ENCODE results near the gene OR52E8.

DNA sequence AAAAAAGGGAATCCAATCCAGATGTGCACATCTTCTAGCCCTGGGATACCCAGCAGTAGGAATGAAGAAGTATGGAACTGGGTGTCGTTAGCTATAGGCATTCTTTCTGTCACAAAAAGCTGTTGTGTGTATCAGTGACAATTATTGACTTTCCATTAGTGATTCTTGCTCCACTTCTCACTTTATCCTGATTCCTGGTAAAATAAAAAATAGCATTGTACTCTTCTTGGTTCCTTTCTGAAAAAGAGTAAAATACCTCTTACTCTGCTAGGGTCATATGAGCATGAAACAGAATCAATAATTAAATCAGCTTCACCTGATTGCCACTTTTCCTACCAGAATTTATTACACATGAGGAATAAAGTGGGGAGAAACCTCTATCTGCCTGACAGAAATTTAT, 15.7 kb downstream of the OR52E8 start, which contains the start of gene OR52E6:
- TF ChIP-seq CTCF (IDR thresholded peaks at IDR 0.05) (no peak), POLR2A (IDR thresholded peaks at IDR 0.05) (no peak), EP300 (IDR thresholded peaks at IDR 0.05) (no peak)

All from ovary (tissue), 3 donors.